ENCODE measurements around the gene ZFPM1. TPM values are rescaled to one million over a fixed set of nuclear protein-coding genes. Genes with fewer than 3 reads are reported as not detected.

ZFPM1 gene
- total RNA-seq, 2 donors from 2014 or later, result 18.1 to 21.5 TPM

GRCh38 chr16:88512728-88513696 is 59.9 kb downstream of the ZFPM1 start:
- DNase-seq, result no peak
- no peaks in the 10 kb centered on the region for H3K9me3 Mint-ChIP-seq
- Histone ChIP-seq H3K9ac (ENCODE audit: extremely low read depth, low read length, poor library complexity, severe bottlenecking) (no peak overlapping the region), H3K4me1 (ENCODE audit: control insufficient read depth, insufficient read depth, low read length) (peaks cover 21% of the 10 kb centered on the region), H3K27ac (ENCODE audit: low read depth, low read length) (no peak overlapping the region), H3K4me3 (ENCODE audit: low read length) (no peak overlapping the region), H3K9me3 (ENCODE audit: control insufficient read depth, low read length) (no peaks in the 10 kb centered on the region), H3K27me3 (ENCODE audit: control insufficient read depth, insufficient read depth, low read length, poor library complexity, severe bottlenecking) (no peaks in the 10 kb centered on the region), H3K36me3 (ENCODE audit: control insufficient read depth, insufficient read depth, low read length) (no peaks in the 10 kb centered on the region)
- H3K4me1 Mint-ChIP-seq, result peaks cover 17% of the 10 kb centered on the region
- H3K27ac Mint-ChIP-seq, result no peak overlapping the region
- TF ChIP-seq CTCF (conservative IDR thresholded peaks at IDR 0.05), result no peak
- no peak overlapping the region for H3K4me3 Mint-ChIP-seq
- 86% methylated on average over 18 to 35 of the region's 35 CpGs for WGBS, 2 experiments (ENCODE audit: insufficient coverage in 1 of 2, insufficient read length in 1 of 2)
- no peaks in the 10 kb centered on the region for H3K27me3 Mint-ChIP-seq (ENCODE audit: insufficient read depth)
- H3K36me3 Mint-ChIP-seq (ENCODE audit: low read depth), result peaks cover 12% of the 10 kb centered on the region

GRCh38 chr16:88514070-88514469 is 61.0 kb downstream of the ZFPM1 start:
- no peaks in the 10 kb centered on the region for H3K9me3 ChIP-seq (ENCODE audit: control insufficient read depth, low read length)
- DNase-seq, result no peak
- H3K27me3 ChIP-seq (ENCODE audit: control insufficient read depth, insufficient read depth, low read length, poor library complexity, severe bottlenecking), result no peaks in the 10 kb centered on the region
- H3K4me3 ChIP-seq (ENCODE audit: low read length), result no peak overlapping the region
- WGBS, 2 experiments (ENCODE audit: insufficient coverage in 1 of 2, insufficient read length in 1 of 2), result 96 to 100% methylated on average over 8 to 20 of the region's 20 CpGs
- Mint-ChIP-seq H3K9me3 (no peaks in the 10 kb centered on the region), H3K27ac (no peak overlapping the region), H3K4me1 (peaks cover 15% of the 10 kb centered on the region), H3K27me3 (ENCODE audit: insufficient read depth) (no peaks in the 10 kb centered on the region), H3K4me3 (no peak overlapping the region), H3K36me3 (ENCODE audit: low read depth) (peaks cover 16% of the 10 kb centered on the region)
- no peaks in the 10 kb centered on the region for H3K36me3 ChIP-seq (ENCODE audit: control insufficient read depth, insufficient read depth, low read length)
- peaks cover 14% of the 10 kb centered on the region for H3K4me1 ChIP-seq (ENCODE audit: control insufficient read depth, insufficient read depth, low read length)
- H3K27ac ChIP-seq (ENCODE audit: low read depth, low read length), result no peak overlapping the region
- H3K9ac ChIP-seq (ENCODE audit: extremely low read depth, low read length, poor library complexity, severe bottlenecking), result no peak overlapping the region
- TF ChIP-seq CTCF (conservative IDR thresholded peaks at IDR 0.05), result no peak

GRCh38 chr16:88514526-88515232 is 61.6 kb downstream of the ZFPM1 start:
- no peak for TF ChIP-seq CTCF (conservative IDR thresholded peaks at IDR 0.05)
- Mint-ChIP-seq H3K27me3 (ENCODE audit: insufficient read depth) (no peaks in the 10 kb centered on the region), H3K9me3 (no peaks in the 10 kb centered on the region), H3K4me1 (peaks cover 14% of the 10 kb centered on the region), H3K27ac (no peak overlapping the region), H3K36me3 (ENCODE audit: low read depth) (peaks cover 16% of the 10 kb centered on the region), H3K4me3 (no peak overlapping the region)
- Histone ChIP-seq H3K27me3 (ENCODE audit: control insufficient read depth, insufficient read depth, low read length, poor library complexity, severe bottlenecking) (no peaks in the 10 kb centered on the region), H3K27ac (ENCODE audit: low read depth, low read length) (peak overlapping the region; percentile 78), H3K4me3 (ENCODE audit: low read length) (no peak overlapping the region), H3K36me3 (ENCODE audit: control insufficient read depth, insufficient read depth, low read length) (no peaks in the 10 kb centered on the region), H3K4me1 (ENCODE audit: control insufficient read depth, insufficient read depth, low read length) (peaks cover 14% of the 10 kb centered on the region), H3K9me3 (ENCODE audit: control insufficient read depth, low read length) (no peaks in the 10 kb centered on the region), H3K9ac (ENCODE audit: extremely low read depth, low read length, poor library complexity, severe bottlenecking) (no peak overlapping the region)
- DNase-seq, result no peak
- WGBS, 2 experiments (ENCODE audit: insufficient coverage in 1 of 2, insufficient read length in 1 of 2), result 88 to 92% methylated on average over 16 to 19 of the region's 19 CpGs
